Measurements from ENCODE around the gene PAM. TPM values are rescaled to one million over a fixed set of nuclear protein-coding genes. Genes with fewer than 3 reads are reported as not detected.

The PAM gene
- total RNA-seq, 5 donors from 2014 or later (not counting 1 experiment from before 2014, with no cell fraction given) = 17.5 to 29.2 (median 23.3) TPM

- ChIA-PET CTCF (interaction anchor here in 1 of 2 donors (1.1 kb wide), 1 partner anchor 41 kb away, joined by 3 read pairs; no protein-coding TSS in a partner anchor), POLR2A (no interaction called here)
- peaks cover 28 to 48% (median 47%) of the 10 kb centered on the region in 3 donors for H3K4me1 Mint-ChIP-seq
- no peak for DNase-seq
- H3K9me3 ChIP-seq = no peaks in the 10 kb centered on the region
- no peaks in the 10 kb centered on the region for H3K36me3 Mint-ChIP-seq
- WGBS (ENCODE audit: insufficient coverage) = no CpG with 5 or more reads among the region's 1 CpG
- peaks cover 7 to 13% of the 10 kb centered on the region in 2 experiments for H3K4me1 ChIP-seq (ENCODE audit: control insufficient read depth in 1 of 2, extremely low read depth in 1 of 2, insufficient read depth in 2 of 2, low read length in 2 of 2)
- H3K27ac Mint-ChIP-seq = no peak overlapping the region
- H3K9me3 Mint-ChIP-seq = no peaks in the 10 kb centered on the region
- H3K36me3 ChIP-seq (ENCODE audit: control insufficient read depth in 2 of 2, extremely low read depth in 1 of 2, insufficient read depth in 1 of 2, low read length in 1 of 2) = no peaks in the 10 kb centered on the region
- ATAC-seq (replicated peaks in 1 of 4) = no peak
- no peak overlapping the region for H3K4me3 ChIP-seq (ENCODE audit: control insufficient read depth in 1 of 2, extremely low read depth in 1 of 2, low read length in 1 of 2)
- no peaks in the 10 kb centered on the region for H3K27me3 ChIP-seq (replicated peaks in 1 of 2; ENCODE audit: control insufficient read depth in 2 of 2, extremely low read depth in 1 of 2, insufficient read depth in 2 of 2, low read length in 1 of 2)
- no peak overlapping the region for H3K27ac ChIP-seq (ENCODE audit: low read length)
- H3K27me3 Mint-ChIP-seq = no peaks in the 10 kb centered on the region
- no peak overlapping the region for H3K4me3 Mint-ChIP-seq
These were observed 42.3 kb downstream of the PAM start for GRCh38 chr5:102797322-102797884.

- no peak overlapping the region for H3K4me3 ChIP-seq (ENCODE audit: control insufficient read depth in 1 of 2, extremely low read depth in 1 of 2, low read length in 1 of 2)
- no peak for DNase-seq
- H3K9me3 ChIP-seq = no peaks in the 10 kb centered on the region
- H3K27ac Mint-ChIP-seq = no peak overlapping the region
- H3K36me3 ChIP-seq (ENCODE audit: control insufficient read depth in 2 of 2, extremely low read depth in 1 of 2, insufficient read depth in 1 of 2, low read length in 1 of 2) = no peaks in the 10 kb centered on the region
- no peak overlapping the region for H3K4me3 Mint-ChIP-seq
- ATAC-seq (replicated peaks in 1 of 4) = no peak
- no peaks in the 10 kb centered on the region for H3K36me3 Mint-ChIP-seq
- no peak overlapping the region for H3K27ac ChIP-seq (ENCODE audit: low read length)
- no peaks in the 10 kb centered on the region for H3K27me3 Mint-ChIP-seq
- no peaks in the 10 kb centered on the region for H3K27me3 ChIP-seq (replicated peaks in 1 of 2; ENCODE audit: control insufficient read depth in 2 of 2, extremely low read depth in 1 of 2, insufficient read depth in 2 of 2, low read length in 1 of 2)
- no peaks in the 10 kb centered on the region for H3K9me3 Mint-ChIP-seq
- peaks cover 34 to 49% (median 48%) of the 10 kb centered on the region in 3 donors for H3K4me1 Mint-ChIP-seq
- ChIA-PET CTCF (interaction anchor here in 1 of 2 donors (1.1 kb wide), 1 partner anchor 42 kb away, joined by 3 read pairs; no protein-coding TSS in a partner anchor), POLR2A (no interaction called here)
- H3K4me1 ChIP-seq (ENCODE audit: control insufficient read depth in 1 of 2, extremely low read depth in 1 of 2, insufficient read depth in 2 of 2, low read length in 2 of 2) = peaks cover 7 to 15% of the 10 kb centered on the region in 2 experiments
- no CpG with 5 or more reads among the region's 5 CpGs for WGBS (ENCODE audit: insufficient coverage)
These were observed 43.1 kb downstream of the PAM start for GRCh38 chr5:102798104-102798785.

GRCh38 chr5:102799017-102799416 lies 43.9 kb downstream of the PAM start:
- Histone ChIP-seq H3K4me1 (ENCODE audit: control insufficient read depth in 1 of 2, extremely low read depth in 1 of 2, insufficient read depth in 2 of 2, low read length in 2 of 2) (peaks cover 7 to 15% of the 10 kb centered on the region in 2 experiments), H3K27me3 (replicated peaks in 1 of 2; ENCODE audit: control insufficient read depth in 2 of 2, extremely low read depth in 1 of 2, insufficient read depth in 2 of 2, low read length in 1 of 2) (no peaks in the 10 kb centered on the region), H3K4me3 (ENCODE audit: control insufficient read depth in 1 of 2, extremely low read depth in 1 of 2, low read length in 1 of 2) (no peak overlapping the region), H3K27ac (ENCODE audit: low read length) (no peak overlapping the region), H3K36me3 (ENCODE audit: control insufficient read depth in 2 of 2, extremely low read depth in 1 of 2, insufficient read depth in 1 of 2, low read length in 1 of 2) (no peaks in the 10 kb centered on the region), H3K9me3 (no peaks in the 10 kb centered on the region)
- WGBS (ENCODE audit: insufficient coverage) = 60% methylated on average over 1 of the region's 2 CpGs
- Mint-ChIP-seq H3K27me3 (no peaks in the 10 kb centered on the region), H3K4me3 (no peak overlapping the region), H3K4me1 (peaks cover 40 to 50% (median 48%) of the 10 kb centered on the region in 3 donors), H3K27ac (no peak overlapping the region), H3K9me3 (no peaks in the 10 kb centered on the region), H3K36me3 (no peaks in the 10 kb centered on the region)
- ATAC-seq (replicated peaks in 1 of 4) (no peak), DNase-seq (no peak)
- ChIA-PET POLR2A (interaction anchor here in 1 of 2 donors (0.7 kb wide), 1 partner anchor 43 kb away, joined by 3 read pairs; no protein-coding TSS in a partner anchor), CTCF (no interaction called here)

- no peak overlapping the region for H3K27ac ChIP-seq (ENCODE audit: low read length)
These were observed 45.3 kb downstream of the PAM start for GRCh38 chr5:102800427-102800826.

GRCh38 chr5:102801371-102801770 lies 46.3 kb downstream of the PAM start:
- Mint-ChIP-seq H3K4me1 (peaks cover 43 to 48% (median 45%) of the 10 kb centered on the region in 3 donors), H3K4me3 (peak overlapping the region in 1 of 3 donors; percentile 35), H3K36me3 (peaks cover 4% of the 10 kb centered on the region), H3K9me3 (no peaks in the 10 kb centered on the region), H3K27ac (no peak overlapping the region), H3K27me3 (no peaks in the 10 kb centered on the region)
- DNase-seq = peak in 30 of 35 experiments; percentile 5 to 67 (median 28)
- peak; percentile 92 to 100 (median 99) for ATAC-seq (replicated peaks in 1 of 4)
- Histone ChIP-seq H3K36me3 (ENCODE audit: control insufficient read depth in 2 of 2, extremely low read depth in 1 of 2, insufficient read depth in 1 of 2, low read length in 1 of 2) (no peaks in the 10 kb centered on the region), H3K4me1 (ENCODE audit: control insufficient read depth in 1 of 2, extremely low read depth in 1 of 2, insufficient read depth in 2 of 2, low read length in 2 of 2) (peaks cover 7 to 15% of the 10 kb centered on the region in 2 experiments), H3K27me3 (replicated peaks in 1 of 2; ENCODE audit: control insufficient read depth in 2 of 2, extremely low read depth in 1 of 2, insufficient read depth in 2 of 2, low read length in 1 of 2) (no peaks in the 10 kb centered on the region), H3K9me3 (no peaks in the 10 kb centered on the region), H3K27ac (ENCODE audit: low read length) (no peak overlapping the region), H3K4me3 (ENCODE audit: control insufficient read depth in 1 of 2, extremely low read depth in 1 of 2, low read length in 1 of 2) (no peak overlapping the region)
- 7% methylated on average over 2 of the region's 3 CpGs for WGBS (ENCODE audit: insufficient coverage)
- CTCF ChIA-PET = interaction anchor here in 1 of 2 donors (0.6 kb wide), 1 partner anchor 424 kb away, joined by 3 read pairs; no protein-coding TSS in a partner anchor
- POLR2A ChIA-PET = no interaction called here

More at GRCh38 chr5:102800427-102800826, 45.3 kb downstream of the PAM start:
- H3K27ac Mint-ChIP-seq = no peak overlapping the region
- WGBS (ENCODE audit: insufficient coverage) = no CpG with 5 or more reads among the region's 2 CpGs
- no peaks in the 10 kb centered on the region for H3K27me3 ChIP-seq (replicated peaks in 1 of 2; ENCODE audit: control insufficient read depth in 2 of 2, extremely low read depth in 1 of 2, insufficient read depth in 2 of 2, low read length in 1 of 2)
- peaks cover 7 to 15% of the 10 kb centered on the region in 2 experiments for H3K4me1 ChIP-seq (ENCODE audit: control insufficient read depth in 1 of 2, extremely low read depth in 1 of 2, insufficient read depth in 2 of 2, low read length in 2 of 2)
- no peaks in the 10 kb centered on the region for H3K27me3 Mint-ChIP-seq
- H3K4me3 Mint-ChIP-seq = no peak overlapping the region
- H3K4me3 ChIP-seq (ENCODE audit: control insufficient read depth in 1 of 2, extremely low read depth in 1 of 2, low read length in 1 of 2) = no peak overlapping the region
- no peaks in the 10 kb centered on the region for H3K9me3 ChIP-seq
- no peaks in the 10 kb centered on the region for H3K9me3 Mint-ChIP-seq
- POLR2A ChIA-PET = interaction anchor here in 1 of 2 donors (0.7 kb wide), 1 partner anchor 320 kb away, joined by 3 read pairs; no protein-coding TSS in a partner anchor
- no peaks in the 10 kb centered on the region for H3K36me3 ChIP-seq (ENCODE audit: control insufficient read depth in 2 of 2, extremely low read depth in 1 of 2, insufficient read depth in 1 of 2, low read length in 1 of 2)
- peaks cover 3% of the 10 kb centered on the region for H3K36me3 Mint-ChIP-seq
- DNase-seq (no peak), ATAC-seq (replicated peaks in 1 of 4) (no peak)
- CTCF ChIA-PET = interaction anchor here in 1 of 2 donors (1.6 kb wide), 1 partner anchor 20 kb away, joined by 5 read pairs; no protein-coding TSS in a partner anchor
- peaks cover 43 to 50% (median 48%) of the 10 kb centered on the region in 3 donors for H3K4me1 Mint-ChIP-seq

GRCh38 chr5:102802708-102803458 lies 47.8 kb downstream of the PAM start:
- H3K27ac Mint-ChIP-seq = no peak overlapping the region
- CTCF ChIA-PET = interaction anchor here in 1 of 2 donors (0.7 kb wide), 1 partner anchor 11 kb away, joined by 3 read pairs; no protein-coding TSS in a partner anchor
- ATAC-seq (replicated peaks in 1 of 4) = no peak

More at GRCh38 chr5:102802708-102803458, 47.8 kb downstream of the PAM start:
- Histone ChIP-seq H3K27ac (ENCODE audit: low read length) (no peak overlapping the region), H3K27me3 (replicated peaks in 1 of 2; ENCODE audit: control insufficient read depth in 2 of 2, extremely low read depth in 1 of 2, insufficient read depth in 2 of 2, low read length in 1 of 2) (no peaks in the 10 kb centered on the region), H3K36me3 (ENCODE audit: control insufficient read depth in 2 of 2, extremely low read depth in 1 of 2, insufficient read depth in 1 of 2, low read length in 1 of 2) (no peaks in the 10 kb centered on the region), H3K9me3 (no peaks in the 10 kb centered on the region), H3K4me1 (ENCODE audit: control insufficient read depth in 1 of 2, extremely low read depth in 1 of 2, insufficient read depth in 2 of 2, low read length in 2 of 2) (peaks cover 7 to 15% of the 10 kb centered on the region in 2 experiments), H3K4me3 (ENCODE audit: control insufficient read depth in 1 of 2, extremely low read depth in 1 of 2, low read length in 1 of 2) (no peak overlapping the region)
- H3K27me3 Mint-ChIP-seq = no peaks in the 10 kb centered on the region
- peaks cover 40 to 51% (median 43%) of the 10 kb centered on the region in 3 donors for H3K4me1 Mint-ChIP-seq
- no peak overlapping the region for H3K4me3 Mint-ChIP-seq
- POLR2A ChIA-PET = no interaction called here
- WGBS (ENCODE audit: insufficient coverage) = 82% methylated on average over 3 of the region's 6 CpGs
- DNase-seq = no peak
- H3K9me3 Mint-ChIP-seq = no peaks in the 10 kb centered on the region
- peaks cover 4% of the 10 kb centered on the region for H3K36me3 Mint-ChIP-seq

Measured in T-cell (primary cell).